HepG2 (cell line): ENCODE data around the gene OPN1SW. TPM values are rescaled to one million over a fixed set of nuclear protein-coding genes. Genes with fewer than 3 reads are reported as not detected.

Source experiments
- CREB1 ChIP-seq, 2 experiments: fragments of 450-650 bp in 1 of 2; IDR thresholded peaks; 2 replicates each; pipeline ENCODE4 v1.6.1; 2016 to 2017; ENCODE audit warnings: control low read depth in 1 of 2, mild to moderate bottlenecking in 1 of 2, missing compliant biosample characterization in 1 of 2, missing genetic modification characterization in 1 of 2
- HDAC2 ChIP-seq: sonication (generic); formaldehyde crosslinking; IDR thresholded peaks from 2 replicates; pipeline ENCODE4 v1.4.0; 2020; ENCODE audit warnings: missing genetic modification reagents
- polyA plus RNA-seq, 8 experiments: library from polyadenylated mRNA; depleted of rRNA in 3 of 8; stranded (reverse) in 7 of 8; unstranded in 1 of 8; fragments of >200 nt; fragmentation: Illumina TruSeq in 4 of 8; extraction: Trizol in 4 of 8; gene quantifications; 2 replicates each; pipeline versions ENCODE4 v1.2.1 to v1.2.3, GENCODE V29; 2011 to 2016; ENCODE audit warnings: low read depth in 4 of 8, missing spikeins in 1 of 8, mixed read lengths in 1 of 8; ENCODE audit not compliant: insufficient read depth in 1 of 8
- total RNA-seq, 5 experiments: library from RNA; depleted of rRNA; stranded (reverse); fragments of >200 nt; fragmentation: Illumina TruSeq; extraction: Trizol; gene quantifications; 2 replicates each; pipeline ENCODE4 v1.2.3, GENCODE V29; 2016; ENCODE audit warnings: low read depth in 1 of 5
- TF ChIP-seq, protein P1 (sequence below): sonication (generic); formaldehyde crosslinking; IDR thresholded peaks from 2 replicates; pipeline ENCODE4 v1.4.0; 2020; ENCODE audit warnings: missing genetic modification reagents, borderline replicate concordance
- TF ChIP-seq, protein P2 (sequence below): sonication (generic); formaldehyde crosslinking; IDR thresholded peaks from 2 replicates; pipeline ENCODE4 v1.4.0; 2020; ENCODE audit warnings: low read depth, missing genetic modification reagents
- TF ChIP-seq, protein P3 (sequence below): sonication (generic); formaldehyde crosslinking; IDR thresholded peaks from 2 replicates; pipeline ENCODE4 v1.4.0; 2020; ENCODE audit warnings: missing genetic modification reagents

Gene OPN1SW
- total and polyA plus RNA-seq, 2 of the 13 experiments (the other 11 are each of a cell fraction or from before 2014, with no cell fraction given) = not detected

DNA sequence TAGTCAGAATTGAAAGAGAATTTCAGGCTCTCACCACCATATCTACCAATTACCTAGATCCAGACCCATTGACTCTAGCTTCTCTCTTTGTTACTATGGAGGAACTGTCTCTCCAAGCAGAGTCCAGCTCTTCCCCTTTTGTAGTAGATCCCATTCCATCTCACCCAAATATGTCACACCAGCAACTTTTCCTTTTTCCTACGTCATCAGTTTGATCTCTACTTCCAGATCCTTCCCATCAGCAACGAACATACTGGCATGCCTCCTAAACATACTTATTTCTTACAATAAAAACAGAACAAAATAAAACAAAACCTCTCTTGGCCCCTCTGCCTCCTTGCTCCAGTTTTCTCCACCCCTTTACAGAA, 42.3 kb downstream of the OPN1SW start (continued):
- TF ChIP-seq, protein P1, sequence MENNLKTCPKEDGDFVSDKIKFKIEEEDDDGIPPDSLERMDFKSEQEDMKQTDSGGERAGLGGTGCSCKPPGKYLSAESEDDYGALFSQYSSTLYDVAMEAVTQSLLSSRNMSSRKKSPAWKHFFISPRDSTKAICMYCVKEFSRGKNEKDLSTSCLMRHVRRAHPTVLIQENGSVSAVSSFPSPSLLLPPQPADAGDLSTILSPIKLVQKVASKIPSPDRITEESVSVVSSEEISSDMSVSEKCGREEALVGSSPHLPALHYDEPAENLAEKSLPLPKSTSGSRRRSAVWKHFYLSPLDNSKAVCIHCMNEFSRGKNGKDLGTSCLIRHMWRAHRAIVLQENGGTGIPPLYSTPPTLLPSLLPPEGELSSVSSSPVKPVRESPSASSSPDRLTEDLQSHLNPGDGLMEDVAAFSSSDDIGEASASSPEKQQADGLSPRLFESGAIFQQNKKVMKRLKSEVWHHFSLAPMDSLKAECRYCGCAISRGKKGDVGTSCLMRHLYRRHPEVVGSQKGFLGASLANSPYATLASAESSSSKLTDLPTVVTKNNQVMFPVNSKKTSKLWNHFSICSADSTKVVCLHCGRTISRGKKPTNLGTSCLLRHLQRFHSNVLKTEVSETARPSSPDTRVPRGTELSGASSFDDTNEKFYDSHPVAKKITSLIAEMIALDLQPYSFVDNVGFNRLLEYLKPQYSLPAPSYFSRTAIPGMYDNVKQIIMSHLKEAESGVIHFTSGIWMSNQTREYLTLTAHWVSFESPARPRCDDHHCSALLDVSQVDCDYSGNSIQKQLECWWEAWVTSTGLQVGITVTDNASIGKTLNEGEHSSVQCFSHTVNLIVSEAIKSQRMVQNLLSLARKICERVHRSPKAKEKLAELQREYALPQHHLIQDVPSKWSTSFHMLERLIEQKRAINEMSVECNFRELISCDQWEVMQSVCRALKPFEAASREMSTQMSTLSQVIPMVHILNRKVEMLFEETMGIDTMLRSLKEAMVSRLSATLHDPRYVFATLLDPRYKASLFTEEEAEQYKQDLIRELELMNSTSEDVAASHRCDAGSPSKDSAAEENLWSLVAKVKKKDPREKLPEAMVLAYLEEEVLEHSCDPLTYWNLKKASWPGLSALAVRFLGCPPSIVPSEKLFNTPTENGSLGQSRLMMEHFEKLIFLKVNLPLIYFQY = no peak
- TF ChIP-seq, protein P2, sequence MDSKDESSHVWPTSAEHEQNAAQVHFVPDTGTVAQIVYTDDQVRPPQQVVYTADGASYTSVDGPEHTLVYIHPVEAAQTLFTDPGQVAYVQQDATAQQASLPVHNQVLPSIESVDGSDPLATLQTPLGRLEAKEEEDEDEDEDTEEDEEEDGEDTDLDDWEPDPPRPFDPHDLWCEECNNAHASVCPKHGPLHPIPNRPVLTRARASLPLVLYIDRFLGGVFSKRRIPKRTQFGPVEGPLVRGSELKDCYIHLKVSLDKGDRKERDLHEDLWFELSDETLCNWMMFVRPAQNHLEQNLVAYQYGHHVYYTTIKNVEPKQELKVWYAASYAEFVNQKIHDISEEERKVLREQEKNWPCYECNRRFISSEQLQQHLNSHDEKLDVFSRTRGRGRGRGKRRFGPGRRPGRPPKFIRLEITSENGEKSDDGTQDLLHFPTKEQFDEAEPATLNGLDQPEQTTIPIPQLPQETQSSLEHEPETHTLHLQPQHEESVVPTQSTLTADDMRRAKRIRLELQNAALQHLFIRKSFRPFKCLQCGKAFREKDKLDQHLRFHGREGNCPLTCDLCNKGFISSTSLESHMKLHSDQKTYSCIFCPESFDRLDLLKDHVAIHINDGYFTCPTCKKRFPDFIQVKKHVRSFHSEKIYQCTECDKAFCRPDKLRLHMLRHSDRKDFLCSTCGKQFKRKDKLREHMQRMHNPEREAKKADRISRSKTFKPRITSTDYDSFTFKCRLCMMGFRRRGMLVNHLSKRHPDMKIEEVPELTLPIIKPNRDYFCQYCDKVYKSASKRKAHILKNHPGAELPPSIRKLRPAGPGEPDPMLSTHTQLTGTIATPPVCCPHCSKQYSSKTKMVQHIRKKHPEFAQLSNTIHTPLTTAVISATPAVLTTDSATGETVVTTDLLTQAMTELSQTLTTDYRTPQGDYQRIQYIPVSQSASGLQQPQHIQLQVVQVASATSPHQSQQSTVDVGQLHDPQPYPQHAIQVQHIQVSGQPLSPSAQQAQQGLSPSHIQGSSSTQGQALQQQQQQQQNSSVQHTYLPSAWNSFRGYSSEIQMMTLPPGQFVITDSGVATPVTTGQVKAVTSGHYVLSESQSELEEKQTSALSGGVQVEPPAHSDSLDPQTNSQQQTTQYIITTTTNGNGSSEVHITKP = no peak
- peak; percentile 68 for TF ChIP-seq CREB1 (IDR thresholded peaks at IDR 0.05)
- no peak for TF ChIP-seq CREB1 (CRISPR knock-in tag; IDR thresholded peaks at IDR 0.05)
- TF ChIP-seq, protein P3, sequence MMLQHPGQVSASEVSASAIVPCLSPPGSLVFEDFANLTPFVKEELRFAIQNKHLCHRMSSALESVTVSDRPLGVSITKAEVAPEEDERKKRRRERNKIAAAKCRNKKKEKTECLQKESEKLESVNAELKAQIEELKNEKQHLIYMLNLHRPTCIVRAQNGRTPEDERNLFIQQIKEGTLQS (CRISPR knock-in tag) = no peak
- no peak for TF ChIP-seq HDAC2 (CRISPR knock-in tag)
- TF ChIP-seq, all 625 proteins: peak for 3
